Measurements from ENCODE around the gene CAND2.

The CAND2 gene

DNA sequence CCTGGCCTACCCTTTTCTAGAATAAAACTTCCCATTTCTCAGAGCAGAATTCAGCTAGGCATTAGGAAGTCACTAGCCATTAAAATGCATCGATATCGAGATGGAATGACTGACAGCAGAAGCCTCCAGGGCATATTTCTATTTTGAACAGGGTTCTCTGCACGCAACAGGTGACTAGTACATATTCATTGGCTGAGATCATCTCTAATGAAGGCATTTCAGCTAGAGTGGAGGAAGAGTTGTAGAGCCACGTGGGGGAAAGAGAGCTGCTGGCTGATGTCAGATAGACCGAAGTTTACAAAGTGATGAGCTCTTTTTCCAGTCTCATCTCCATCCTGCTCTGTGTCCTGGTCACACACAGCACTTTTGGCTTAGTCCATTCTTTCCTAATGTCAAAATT lies 44.9 kb upstream of the CAND2 start:
- TF ChIP-seq YY1 (IDR thresholded peaks at IDR 0.05; ENCODE audit: low read depth), result no peak
- no peak for TF ChIP-seq EP300 (IDR thresholded peaks at IDR 0.05; ENCODE audit: borderline replicate concordance)
- TF ChIP-seq, protein P1, sequence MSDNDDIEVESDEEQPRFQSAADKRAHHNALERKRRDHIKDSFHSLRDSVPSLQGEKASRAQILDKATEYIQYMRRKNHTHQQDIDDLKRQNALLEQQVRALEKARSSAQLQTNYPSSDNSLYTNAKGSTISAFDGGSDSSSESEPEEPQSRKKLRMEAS (IDR thresholded peaks at IDR 0.05), result no peak
- no peak for TF ChIP-seq TAF1 (IDR thresholded peaks at IDR 0.05; ENCODE audit: low read depth)
- TF ChIP-seq CEBPB (IDR thresholded peaks at IDR 0.05), result no peak

DNA sequence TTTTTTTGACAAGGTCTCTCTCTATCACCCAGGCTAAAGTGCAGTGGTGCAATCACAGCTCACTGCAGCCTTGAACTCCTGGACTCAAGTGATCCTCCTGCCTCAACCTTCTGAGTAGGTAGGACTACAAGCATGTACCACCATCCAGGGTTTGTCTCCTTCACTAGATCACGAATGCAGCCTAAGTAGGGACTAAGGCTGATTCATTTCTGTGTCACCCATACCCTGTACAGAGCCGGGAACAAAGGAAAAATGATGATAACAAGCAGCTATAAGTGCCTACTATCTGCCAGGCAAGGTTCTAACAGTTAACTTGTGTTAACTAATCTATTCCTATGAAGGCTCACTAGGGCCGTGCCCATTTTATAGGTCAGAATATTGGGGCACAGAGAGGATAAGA lies 44.4 kb upstream of the CAND2 start:
- no peak for TF ChIP-seq ZBTB7A (IDR thresholded peaks at IDR 0.05; ENCODE audit: low read depth)
- TF ChIP-seq, protein P2, sequence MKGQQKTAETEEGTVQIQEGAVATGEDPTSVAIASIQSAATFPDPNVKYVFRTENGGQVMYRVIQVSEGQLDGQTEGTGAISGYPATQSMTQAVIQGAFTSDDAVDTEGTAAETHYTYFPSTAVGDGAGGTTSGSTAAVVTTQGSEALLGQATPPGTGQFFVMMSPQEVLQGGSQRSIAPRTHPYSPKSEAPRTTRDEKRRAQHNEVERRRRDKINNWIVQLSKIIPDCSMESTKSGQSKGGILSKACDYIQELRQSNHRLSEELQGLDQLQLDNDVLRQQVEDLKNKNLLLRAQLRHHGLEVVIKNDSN (IDR thresholded peaks at IDR 0.05), result no peak
- TF ChIP-seq NFIC (IDR thresholded peaks at IDR 0.05), result no peak
- TF ChIP-seq, protein P1 (IDR thresholded peaks at IDR 0.05), result no peak
- no peak for TF ChIP-seq TAF1 (IDR thresholded peaks at IDR 0.05; ENCODE audit: low read depth)
- TF ChIP-seq, protein P3, sequence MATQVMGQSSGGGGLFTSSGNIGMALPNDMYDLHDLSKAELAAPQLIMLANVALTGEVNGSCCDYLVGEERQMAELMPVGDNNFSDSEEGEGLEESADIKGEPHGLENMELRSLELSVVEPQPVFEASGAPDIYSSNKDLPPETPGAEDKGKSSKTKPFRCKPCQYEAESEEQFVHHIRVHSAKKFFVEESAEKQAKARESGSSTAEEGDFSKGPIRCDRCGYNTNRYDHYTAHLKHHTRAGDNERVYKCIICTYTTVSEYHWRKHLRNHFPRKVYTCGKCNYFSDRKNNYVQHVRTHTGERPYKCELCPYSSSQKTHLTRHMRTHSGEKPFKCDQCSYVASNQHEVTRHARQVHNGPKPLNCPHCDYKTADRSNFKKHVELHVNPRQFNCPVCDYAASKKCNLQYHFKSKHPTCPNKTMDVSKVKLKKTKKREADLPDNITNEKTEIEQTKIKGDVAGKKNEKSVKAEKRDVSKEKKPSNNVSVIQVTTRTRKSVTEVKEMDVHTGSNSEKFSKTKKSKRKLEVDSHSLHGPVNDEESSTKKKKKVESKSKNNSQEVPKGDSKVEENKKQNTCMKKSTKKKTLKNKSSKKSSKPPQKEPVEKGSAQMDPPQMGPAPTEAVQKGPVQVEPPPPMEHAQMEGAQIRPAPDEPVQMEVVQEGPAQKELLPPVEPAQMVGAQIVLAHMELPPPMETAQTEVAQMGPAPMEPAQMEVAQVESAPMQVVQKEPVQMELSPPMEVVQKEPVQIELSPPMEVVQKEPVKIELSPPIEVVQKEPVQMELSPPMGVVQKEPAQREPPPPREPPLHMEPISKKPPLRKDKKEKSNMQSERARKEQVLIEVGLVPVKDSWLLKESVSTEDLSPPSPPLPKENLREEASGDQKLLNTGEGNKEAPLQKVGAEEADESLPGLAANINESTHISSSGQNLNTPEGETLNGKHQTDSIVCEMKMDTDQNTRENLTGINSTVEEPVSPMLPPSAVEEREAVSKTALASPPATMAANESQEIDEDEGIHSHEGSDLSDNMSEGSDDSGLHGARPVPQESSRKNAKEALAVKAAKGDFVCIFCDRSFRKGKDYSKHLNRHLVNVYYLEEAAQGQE (IDR thresholded peaks at IDR 0.05; ENCODE audit: low read depth), result no peak
- TF ChIP-seq RAD21 (IDR thresholded peaks at IDR 0.05; ENCODE audit: low read depth), result no peak
- TF ChIP-seq CEBPB (IDR thresholded peaks at IDR 0.05), result no peak
- TF ChIP-seq CREB1 (IDR thresholded peaks at IDR 0.05; ENCODE audit: low read depth), result no peak
- TF ChIP-seq TEAD4 (IDR thresholded peaks at IDR 0.05), result no peak
- TF ChIP-seq EGR1 (IDR thresholded peaks at IDR 0.05), result no peak
- TF ChIP-seq YY1 (IDR thresholded peaks at IDR 0.05; ENCODE audit: low read depth), result no peak
- no peak for TF ChIP-seq TCF12 (IDR thresholded peaks at IDR 0.05; ENCODE audit: low read depth)
- no peak for TF ChIP-seq EP300 (IDR thresholded peaks at IDR 0.05; ENCODE audit: borderline replicate concordance)

DNA sequence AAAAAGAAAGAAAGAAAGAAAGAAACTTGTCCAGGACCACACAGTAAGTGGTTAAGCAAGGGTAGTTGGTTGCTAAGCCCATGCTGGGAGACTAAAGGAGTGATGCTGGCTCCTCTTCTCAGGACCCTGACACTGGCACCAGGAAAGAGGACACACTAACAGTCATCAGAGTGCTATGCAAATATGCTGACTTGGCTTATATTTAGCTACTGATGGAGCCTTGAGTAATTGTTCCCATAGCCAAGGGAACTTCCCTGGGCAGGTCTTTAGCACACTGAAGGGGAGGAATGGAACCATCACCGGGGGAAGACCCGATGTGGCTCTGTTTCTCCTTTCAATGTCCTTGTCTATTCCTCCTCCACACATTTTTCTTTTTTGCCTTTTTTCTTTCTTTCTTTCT lies 43.7 kb upstream of the CAND2 start:
- TF ChIP-seq, protein P1 (IDR thresholded peaks at IDR 0.05), result no peak
- no peak for TF ChIP-seq YY1 (IDR thresholded peaks at IDR 0.05; ENCODE audit: low read depth)
- no peak for TF ChIP-seq RAD21 (IDR thresholded peaks at IDR 0.05; ENCODE audit: low read depth)
- no peak for TF ChIP-seq TCF12 (IDR thresholded peaks at IDR 0.05; ENCODE audit: low read depth)
- TF ChIP-seq, protein P2 (IDR thresholded peaks at IDR 0.05), result no peak
- TF ChIP-seq EGR1 (IDR thresholded peaks at IDR 0.05), result no peak
- TF ChIP-seq CEBPB (IDR thresholded peaks at IDR 0.05), result no peak
- TF ChIP-seq, protein P3 (IDR thresholded peaks at IDR 0.05; ENCODE audit: low read depth), result no peak
- TF ChIP-seq TEAD4 (IDR thresholded peaks at IDR 0.05), result no peak
- no peak for TF ChIP-seq ZBTB7A (IDR thresholded peaks at IDR 0.05; ENCODE audit: low read depth)
- no peak for TF ChIP-seq NFIC (IDR thresholded peaks at IDR 0.05)
- TF ChIP-seq FOXM1 (IDR thresholded peaks at IDR 0.05; ENCODE audit: borderline replicate concordance, low read depth), result no peak
- TF ChIP-seq CREB1 (IDR thresholded peaks at IDR 0.05; ENCODE audit: low read depth), result no peak
- TF ChIP-seq EP300 (IDR thresholded peaks at IDR 0.05; ENCODE audit: borderline replicate concordance), result no peak

DNA sequence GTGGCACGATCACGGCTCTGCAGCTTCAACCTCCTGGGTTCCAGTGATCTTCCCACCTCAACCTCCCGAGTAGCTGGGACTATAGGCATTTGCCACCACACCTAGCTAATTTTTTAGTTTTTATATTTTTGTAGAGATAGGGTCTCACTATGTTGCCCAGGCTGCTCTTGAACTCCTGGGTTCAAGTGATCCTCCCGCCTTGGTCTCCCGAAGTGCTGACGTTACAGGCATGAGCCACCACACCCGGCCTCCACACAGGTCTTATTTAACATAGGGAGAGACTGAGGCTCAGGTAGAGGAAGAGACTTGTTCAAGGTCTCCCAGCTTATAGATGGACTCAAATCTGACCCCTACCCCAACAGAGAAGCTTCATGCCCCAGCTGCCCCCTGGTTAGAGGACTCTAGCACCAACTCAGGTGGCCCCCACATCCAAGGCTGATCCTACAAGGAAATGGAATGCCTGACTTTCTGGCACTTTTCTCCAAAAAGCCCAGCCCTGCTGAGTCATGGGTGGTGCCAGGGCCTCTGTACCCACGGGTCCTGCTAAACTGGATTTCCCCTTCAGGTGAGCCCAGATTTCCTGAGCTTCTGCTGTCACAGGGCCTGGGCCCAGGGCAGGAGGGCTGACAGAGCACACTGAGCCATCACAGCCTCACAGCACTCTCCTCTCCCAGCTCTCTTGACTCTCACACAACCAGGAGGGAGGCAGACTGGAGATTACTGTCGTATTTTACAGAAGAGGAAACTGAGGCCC lies 43.0 kb upstream of the CAND2 start:
- TF ChIP-seq YY1 (IDR thresholded peaks at IDR 0.05; ENCODE audit: low read depth) (no peak), TCF12 (IDR thresholded peaks at IDR 0.05; ENCODE audit: low read depth) (no peak), TEAD4 (IDR thresholded peaks at IDR 0.05) (no peak), RAD21 (IDR thresholded peaks at IDR 0.05; ENCODE audit: low read depth) (no peak), EP300 (IDR thresholded peaks at IDR 0.05; ENCODE audit: borderline replicate concordance) (no peak), CEBPB (IDR thresholded peaks at IDR 0.05) (no peak), NFIC (IDR thresholded peaks at IDR 0.05) (no peak)
- TF ChIP-seq, protein P3 (IDR thresholded peaks at IDR 0.05; ENCODE audit: low read depth), result no peak
- TF ChIP-seq, protein P2 (IDR thresholded peaks at IDR 0.05), result no peak
